Right ventricle myocardium superior (tissue), 1 donor: ENCODE results near the gene IRAK1. TPM values are rescaled to one million over a fixed set of nuclear protein-coding genes. Genes with fewer than 3 reads are reported as not detected.
"Not testable (repeated sequence)": the region's sequence is repeated elsewhere in the genome, so short reads cannot be mapped to it uniquely, and the experiment has no call there.

Source experiments
- ATAC-seq: fragments of 200-7000 bp; cut with Tn5 transposase; one replicate; pipeline ENCODE4 v1.9.1; 2020; ENCODE audit warnings: mild to moderate bottlenecking; ENCODE audit not compliant: poor library complexity
- DNase-seq: peaks from one replicate; pipeline ENCODE4 v3.0.0-alpha.2; 2020
- intact Hi-C: fragments of 100-400 bp; cut with DNase I; formaldehyde crosslinking; loops from one replicate; pipeline ENCODE4 v1.11.2; 2022
- total RNA-seq: library from RNA; stranded (reverse); fragmentation: NEBNext Ultra II Directional; extraction: Animal tissue kit (Norgen Biotek cat#: 25700); gene quantifications from one replicate; pipeline ENCODE4 v1.2.1, GENCODE V29; 2021
- donor health status: DM: no; HTN: yes; CAD: no; lungs with severe emphysema.

Gene IRAK1
- total RNA-seq, 1 donor from 2014 or later: 34.2 TPM

GRCh38 chrX:153984351-153985178 lies 35.1 kb downstream of the IRAK1 start:
- DNase-seq: no peak
- intact Hi-C loops: no loop called here
- ATAC-seq: no peak

GRCh38 chrX:153983321-153983801 lies 36.3 kb downstream of the IRAK1 start:
- intact Hi-C loops: no loop called here
- no peak for ATAC-seq
- DNase-seq: no peak

- intact Hi-C loops: no loop called here
- peak; percentile 67 for ATAC-seq
- peak; percentile 76 for DNase-seq
These were observed 37.8 kb downstream of the IRAK1 start for GRCh38 chrX:153981771-153982533.

GRCh38 chrX:153981231-153981630 lies 38.5 kb downstream of the IRAK1 start:
- intact Hi-C loops: no loop called here
- no peak for DNase-seq
- no peak for ATAC-seq

GRCh38 chrX:153980394-153980793 lies 39.3 kb downstream of the IRAK1 start:
- intact Hi-C loops, ATAC-seq, DNase-seq: not testable (repeated sequence)

- DNase-seq: no peak
- intact Hi-C loops: no loop called here
- ATAC-seq: no peak
These were observed 44.9 kb downstream of the IRAK1 start for GRCh38 chrX:153974726-153975286.

GRCh38 chrX:153974003-153974725 lies 45.5 kb downstream of the IRAK1 start:
- ATAC-seq: no peak
- DNase-seq: peak; percentile 49
- intact Hi-C loops: no loop called here

- DNase-seq: no peak
- intact Hi-C loops: no loop called here
- no peak for ATAC-seq
These were observed 46.3 kb downstream of the IRAK1 start for GRCh38 chrX:153973127-153974002.

- DNase-seq (peak; percentile 90), ATAC-seq (peak; percentile 67)
- intact Hi-C loops: no loop called here
These were observed 47.2 kb downstream of the IRAK1 start, which contains the start of gene TMEM187 for GRCh38 chrX:153972368-153973126. Gene TMEM187, plus strand, starts transcription at chrX:153972754. Its CDS starts 9,309 bp downstream, at chrX:153982063.

- DNase-seq (peak; percentile 94), ATAC-seq (peak; percentile 83)
- intact Hi-C loops: no loop called here
These were observed 48.0 kb downstream of the IRAK1 start, which contains the start of gene HCFC1 for GRCh38 chrX:153971450-153972367. Gene HCFC1, minus strand, starts transcription at chrX:153971818. Its CDS starts 978 bp downstream, at chrX:153970840.

- intact Hi-C loops: no loop called here
These were observed 48.6 kb downstream of the IRAK1 start for GRCh38 chrX:153971124-153971449.

GRCh38 chrX:153970357-153971123 lies 49.2 kb downstream of the IRAK1 start:
- peak; percentile 65 for DNase-seq
- intact Hi-C loops: no loop called here
- peak; percentile 16 for ATAC-seq

More at GRCh38 chrX:153971124-153971449, 48.6 kb downstream of the IRAK1 start:
- DNase-seq (peak; percentile 91), ATAC-seq (peak; percentile 78)

- ATAC-seq (no peak), DNase-seq (peak; percentile 54)
- intact Hi-C loops: no loop called here
These were observed 49.8 kb downstream of the IRAK1 start for GRCh38 chrX:153969904-153970356.

- intact Hi-C loops: no loop called here
- ATAC-seq (no peak), DNase-seq (no peak)
These were observed 50.4 kb downstream of the IRAK1 start for GRCh38 chrX:153969125-153969903.

GRCh38 chrX:153968754-153969124 lies 51.0 kb downstream of the IRAK1 start:
- no peak for ATAC-seq
- DNase-seq: no peak
- intact Hi-C loops: no loop called here
